GM23338 (cell line): Measurements from ENCODE around the gene SCGB3A1. TPM values are rescaled to one million over a fixed set of nuclear protein-coding genes. Genes with fewer than 3 reads are reported as not detected.

Source experiments
- ATAC-seq: fragments of 200-7000 bp; cut with Tn5 transposase; 3 replicates; pipeline ENCODE4 v1.9.1; 2020
- DNase-seq: peaks from one replicate; pipeline ENCODE4 v3.0.0-alpha.2; 2015; ENCODE audit warnings: low spot score
- H2AFZ ChIP-seq: fragments of 200-600 bp; sonication (generic); 2 replicates; pipeline ENCODE4 v1.8.0; 2016; ENCODE audit warnings: antibody characterized with exemption, mild to moderate bottlenecking, moderate library complexity
- H3F3A ChIP-seq: fragments of 200-600 bp; sonication (generic); replicated peaks from 2 replicates; pipeline ENCODE4 v1.8.0; 2017; ENCODE audit warnings: antibody characterized with exemption, mixed run types, low read depth
- H3K27ac ChIP-seq: fragments of 200-600 bp; sonication (generic); 2 replicates; pipeline ENCODE4 v1.6.1; 2016; ENCODE audit warnings: low read depth
- H3K27me3 ChIP-seq: fragments of 200-600 bp; sonication (generic); 2 replicates; pipeline ENCODE4 v1.8.0; 2016; ENCODE audit warnings: mild to moderate bottlenecking, mixed run types, moderate library complexity; ENCODE audit not compliant: insufficient read depth
- H3K36me3 ChIP-seq: fragments of 200-600 bp; sonication (generic); 2 replicates; pipeline ENCODE4 v1.8.0; 2016; ENCODE audit warnings: mild to moderate bottlenecking; ENCODE audit not compliant: insufficient read depth
- H3K4me1 ChIP-seq: fragments of 200-600 bp; sonication (generic); 2 replicates; pipeline ENCODE4 v1.8.0; 2016; ENCODE audit warnings: mild to moderate bottlenecking, moderate library complexity; ENCODE audit not compliant: insufficient read depth
- H3K4me2 ChIP-seq: fragments of 200-600 bp; sonication (generic); 2 replicates; pipeline ENCODE4 v1.7.1; 2017; ENCODE audit warnings: mixed run types
- H3K4me3 ChIP-seq: fragments of 200-600 bp; sonication (generic); 2 replicates; pipeline ENCODE4 v1.6.1; 2016; ENCODE audit warnings: mixed run types
- H3K79me2 ChIP-seq: fragments of 200-600 bp; sonication (generic); replicated peaks from 2 replicates; pipeline ENCODE4 v1.8.0; 2017; ENCODE audit warnings: mild to moderate bottlenecking; ENCODE audit not compliant: insufficient read depth
- H3K9me2 ChIP-seq: fragments of 200-600 bp; sonication (generic); 2 replicates; pipeline ENCODE4 v1.8.0; 2017; ENCODE audit not compliant: insufficient read depth
- H4K20me1 ChIP-seq: fragments of 200-600 bp; sonication (generic); replicated peaks from 2 replicates; pipeline ENCODE4 v1.8.0; 2017; ENCODE audit warnings: mild to moderate bottlenecking; ENCODE audit not compliant: insufficient read depth
- H3K27ac Mint-ChIP-seq: 2 replicates; pipeline ENCODE4 v1.8.0; 2020; ENCODE audit warnings: inconsistent platforms, mild to moderate bottlenecking, moderate library complexity, mixed read lengths
- H3K27me3 Mint-ChIP-seq: 3 replicates; pipeline ENCODE4 v1.8.0; 2022; ENCODE audit warnings: low read depth, mild to moderate bottlenecking, moderate library complexity, mixed read lengths, inconsistent platforms; ENCODE audit not compliant: insufficient read depth, poor library complexity
- H3K36me3 Mint-ChIP-seq: 3 replicates; pipeline ENCODE4 v1.8.0; 2021; ENCODE audit warnings: low read depth, mild to moderate bottlenecking, inconsistent platforms, moderate library complexity, mixed read lengths
- H3K4me1 Mint-ChIP-seq: 3 replicates; pipeline ENCODE4 v1.8.0; 2020; ENCODE audit warnings: mild to moderate bottlenecking, inconsistent platforms, mixed read lengths
- H3K4me3 Mint-ChIP-seq: 3 replicates; pipeline ENCODE4 v1.8.0; 2021; ENCODE audit warnings: moderate library complexity, mild to moderate bottlenecking, inconsistent platforms, mixed read lengths
- H3K9me3 Mint-ChIP-seq: 3 replicates; pipeline ENCODE4 v1.8.0; 2020; ENCODE audit warnings: moderate library complexity, mild to moderate bottlenecking, inconsistent platforms, mixed read lengths
- CREB1 ChIP-seq: fragments of 250-450 bp; sonication (Bioruptor Pico); IDR thresholded peaks from 2 replicates; pipeline ENCODE4 v1.5.0; 2020; ENCODE audit warnings: low read depth, mild to moderate bottlenecking, moderate library complexity
- CTCF ChIP-seq, 2 experiments: fragments of 200-600 bp in 1 of 2; sonication (generic) in 1 of 2; conservative IDR thresholded peaks; 2 replicates each; pipeline versions ENCODE4 v1.5.1 to v1.6.1; 2016 to 2017; ENCODE audit warnings: antibody characterized with exemption in 2 of 2, low read depth in 2 of 2, mild to moderate bottlenecking in 2 of 2, moderate library complexity in 1 of 2
- NANOG ChIP-seq: IDR thresholded peaks from 2 replicates; pipeline ENCODE4 v1.6.1; 2016; ENCODE audit warnings: antibody characterized with exemption, borderline replicate concordance
- POLR2AphosphoS5 ChIP-seq: IDR thresholded peaks from 2 replicates; pipeline ENCODE4 v1.6.1; 2016; ENCODE audit warnings: antibody characterized with exemption, low read depth
- STAT1 ChIP-seq: IDR thresholded peaks from one replicate; pipeline ENCODE4 v1.6.1; 2016; ENCODE audit warnings: antibody characterized with exemption; ENCODE audit not compliant: unreplicated experiment
- ZNF114 ChIP-seq: fragments of 250-450 bp; sonication (Bioruptor Pico); IDR thresholded peaks from 2 replicates; pipeline ENCODE4 v1.5.0; 2020; ENCODE audit warnings: mild to moderate bottlenecking, moderate library complexity
- polyA plus RNA-seq: library from polyadenylated mRNA; unstranded; fragments of >200 nt; fragmentation: Nextera tagmentation; extraction: Ambion mirVana; gene quantifications from 2 replicates; pipeline ENCODE4 v1.2.1, GENCODE V29; 2016
- total RNA-seq: library from RNA; depleted of rRNA; stranded (reverse); fragments of >200 nt; shearing (Covaris generic); gene quantifications from 2 replicates; pipeline ENCODE4 v1.2.3, GENCODE V29; 2014

SCGB3A1 gene
- total and polyA plus RNA-seq, 2 experiments from 2014 or later = not detected

- no peak for TF ChIP-seq ZNF114 (CRISPR knock-in tag)
- no peak for TF ChIP-seq CREB1 (CRISPR knock-in tag)
- no peak for TF ChIP-seq NANOG
- no peak for TF ChIP-seq POLR2AphosphoS5
- no peak for TF ChIP-seq CTCF (conservative IDR thresholded peaks at IDR 0.05; ENCODE audit: low read depth in 2 of 2)
- no peaks in the 10 kb centered on the region for H3K4me1 ChIP-seq
- DNase-seq (no peak), ATAC-seq (no peak)
- Mint-ChIP-seq H3K27me3 (peaks cover 12% of the 10 kb centered on the region), H3K9me3 (no peaks in the 10 kb centered on the region), H3K27ac (no peak overlapping the region), H3K4me1 (peaks cover 5% of the 10 kb centered on the region; the same call in 1 of the 3 replicates), H3K4me3 (no peak overlapping the region), H3K36me3 (peaks cover 3% of the 10 kb centered on the region; the same call in 1 of the 3 replicates)
- no peaks in the 10 kb centered on the region for H4K20me1 ChIP-seq
- no peak overlapping the region for H3K4me3 ChIP-seq
- 0 out of 2 replicates have a peak, but pooled peaks cover 3% of the 10 kb centered on the region for H3K27me3 ChIP-seq
- no peaks in the 10 kb centered on the region for H3F3A ChIP-seq
- no peak overlapping the region for H3K4me2 ChIP-seq
- no peaks in the 10 kb centered on the region for H3K79me2 ChIP-seq
- H3K9me2 ChIP-seq = no peaks in the 10 kb centered on the region
- no peak overlapping the region for H3K27ac ChIP-seq
- no peak overlapping the region for H2AFZ ChIP-seq
- H3K36me3 ChIP-seq = no peaks in the 10 kb centered on the region
These were observed 21.4 kb upstream of the SCGB3A1 start for GRCh38 chr5:180612683-180613082.

- peak; percentile 51 for DNase-seq
- H3F3A ChIP-seq = no peaks in the 10 kb centered on the region
- H3K27ac Mint-ChIP-seq = no peak overlapping the region
- H3K36me3 Mint-ChIP-seq = peaks cover 2% of the 10 kb centered on the region; the same call in 1 of the 3 replicates
- no peaks in the 10 kb centered on the region for H3K4me1 ChIP-seq
- H3K9me2 ChIP-seq = no peaks in the 10 kb centered on the region
- H3K4me3 Mint-ChIP-seq = no peak overlapping the region
- H3K27me3 ChIP-seq = no peaks in the 10 kb centered on the region
- no peak overlapping the region for H3K4me2 ChIP-seq
- ATAC-seq = peak; percentile 66
- no peak overlapping the region for H3K27ac ChIP-seq
- H3K9me3 Mint-ChIP-seq = no peaks in the 10 kb centered on the region
- no peak overlapping the region for H3K4me3 ChIP-seq
- H3K27me3 Mint-ChIP-seq = peaks cover 12% of the 10 kb centered on the region
- H3K79me2 ChIP-seq = no peaks in the 10 kb centered on the region
- TF ChIP-seq CTCF (conservative IDR thresholded peaks at IDR 0.05; ENCODE audit: low read depth in 2 of 2) = peak; percentile 25 to 85; a peak in 3 of 4 replicates
- TF ChIP-seq STAT1 = no peak
- no peaks in the 10 kb centered on the region for H3K36me3 ChIP-seq
- no peaks in the 10 kb centered on the region for H4K20me1 ChIP-seq
- H2AFZ ChIP-seq = no peak overlapping the region
- H3K4me1 Mint-ChIP-seq = peaks cover 5% of the 10 kb centered on the region; the same call in 1 of the 3 replicates
These were observed 20.0 kb upstream of the SCGB3A1 start for GRCh38 chr5:180611140-180611850.
